ENCODE data around the gene DLX5.

The DLX5 gene

GRCh38 chr7:97021747-97022490 lies 2.7 kb downstream of the DLX5 start:
- no peak overlapping the region for H3K4me3 ChIP-seq (ENCODE audit: low read depth, low read length)
- DNase-seq: no peak
- TF ChIP-seq CTCF (IDR thresholded peaks at IDR 0.05; ENCODE audit: low read depth, low read length, missing control alignments): no peak
- H3K27me3 ChIP-seq (replicated peaks): peaks cover 97% of the 10 kb centered on the region
- in situ Hi-C loops (cut with HindIII; ENCODE audit: low pct_ligation_motif_present, low sequenced_read_pairs): no loop called here
- no peaks in the 10 kb centered on the region for H3K36me3 ChIP-seq (replicated peaks)
- H3K27ac ChIP-seq: no peak overlapping the region

DNA sequence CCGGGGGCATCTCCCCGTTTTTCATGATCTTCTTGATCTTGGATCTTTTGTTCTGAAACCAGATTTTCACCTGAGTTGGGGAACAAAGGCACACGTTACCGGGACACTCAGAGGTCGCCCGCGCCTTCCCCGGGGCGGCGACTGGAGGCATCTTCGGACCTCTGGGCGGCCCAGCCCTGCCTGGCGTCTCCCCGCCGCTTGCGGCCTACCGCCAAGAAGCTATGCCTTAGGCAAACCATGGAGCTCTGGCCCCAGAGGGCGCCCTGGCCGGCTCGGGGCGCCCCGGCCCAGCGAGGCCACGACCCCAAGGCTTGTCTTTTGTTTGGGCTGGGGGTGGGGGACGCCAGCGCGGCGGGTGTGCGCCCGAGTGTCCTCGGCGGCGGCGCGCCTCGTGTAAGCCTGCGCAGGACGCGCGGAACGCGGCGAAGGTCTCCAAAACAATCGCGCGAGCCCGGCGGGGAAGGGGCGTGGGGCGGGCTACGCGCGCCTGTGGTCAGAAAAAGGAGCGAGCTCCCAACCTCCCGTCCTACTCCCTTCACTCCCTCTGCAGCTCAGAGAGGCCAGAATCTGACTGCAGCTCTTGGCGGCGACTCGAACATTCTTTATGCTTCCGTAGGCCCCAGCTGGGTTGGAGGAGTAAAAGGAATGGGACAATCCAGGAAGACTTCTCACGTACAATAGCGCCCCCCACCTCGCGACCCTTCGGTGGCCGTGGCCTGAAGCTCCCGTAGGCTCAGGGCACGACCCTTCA lies 3.5 kb downstream of the DLX5 start:
- Histone ChIP-seq H3K4me3 (ENCODE audit: low read depth, low read length) (no peak overlapping the region), H3K27me3 (replicated peaks) (peaks cover 98% of the 10 kb centered on the region), H3K36me3 (replicated peaks) (no peaks in the 10 kb centered on the region), H3K27ac (no peak overlapping the region)
- in situ Hi-C loops (cut with HindIII; ENCODE audit: low pct_ligation_motif_present, low sequenced_read_pairs): no loop called here
- TF ChIP-seq CTCF (IDR thresholded peaks at IDR 0.05; ENCODE audit: low read depth, low read length, missing control alignments): no peak
- no peak for DNase-seq

- no peak for TF ChIP-seq CTCF (IDR thresholded peaks at IDR 0.05; ENCODE audit: low read depth, low read length, missing control alignments)
- Histone ChIP-seq H3K36me3 (replicated peaks) (no peaks in the 10 kb centered on the region), H3K4me3 (ENCODE audit: low read depth, low read length) (no peak overlapping the region), H3K27ac (no peak overlapping the region), H3K27me3 (replicated peaks) (peaks cover 97% of the 10 kb centered on the region)
- in situ Hi-C loops (cut with HindIII; ENCODE audit: low pct_ligation_motif_present, low sequenced_read_pairs): no loop called here
- no peak for DNase-seq
Observed at GRCh38 chr7:97020601-97020995, 4.0 kb downstream of the DLX5 start.

DNA sequence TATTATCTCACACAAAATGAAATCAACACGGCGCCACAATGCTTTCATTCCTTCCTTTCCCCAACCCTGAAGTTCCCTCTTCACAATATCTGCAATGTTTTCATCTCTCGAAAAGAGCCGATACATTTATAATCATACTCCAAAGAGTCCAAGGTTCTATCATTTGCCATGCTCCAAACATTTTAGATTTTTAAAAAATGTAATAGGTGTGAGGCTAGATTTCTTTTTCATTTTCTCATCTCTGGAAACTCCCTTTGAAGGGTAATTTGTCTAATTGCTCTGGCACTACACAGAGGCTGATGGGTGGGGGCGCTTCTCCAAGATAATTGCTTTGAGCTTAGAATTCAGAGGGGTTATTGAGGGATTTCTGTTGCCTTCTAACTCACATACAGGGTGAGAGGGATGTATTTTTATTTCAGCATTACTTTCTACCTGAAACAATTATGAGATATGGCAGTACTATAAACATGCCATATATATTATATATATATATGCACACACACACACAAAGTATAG lies 4.9 kb downstream of the DLX5 start:
- Histone ChIP-seq H3K4me3 (ENCODE audit: low read depth, low read length) (no peak overlapping the region), H3K27ac (no peak overlapping the region), H3K36me3 (replicated peaks) (no peaks in the 10 kb centered on the region), H3K27me3 (replicated peaks) (peaks cover 97% of the 10 kb centered on the region)
- no peak for TF ChIP-seq CTCF (IDR thresholded peaks at IDR 0.05; ENCODE audit: low read depth, low read length, missing control alignments)
- in situ Hi-C loops (cut with HindIII; ENCODE audit: low pct_ligation_motif_present, low sequenced_read_pairs): no loop called here
- no peak for DNase-seq

- DNase-seq: no peak
- TF ChIP-seq CTCF (IDR thresholded peaks at IDR 0.05; ENCODE audit: low read depth, low read length, missing control alignments): no peak
- in situ Hi-C loops (cut with HindIII; ENCODE audit: low pct_ligation_motif_present, low sequenced_read_pairs): no loop called here
- Histone ChIP-seq H3K4me3 (ENCODE audit: low read depth, low read length) (no peak overlapping the region), H3K27me3 (replicated peaks) (peaks cover 96% of the 10 kb centered on the region), H3K36me3 (replicated peaks) (no peaks in the 10 kb centered on the region), H3K27ac (no peak overlapping the region)
Observed at GRCh38 chr7:97018791-97019531, 5.7 kb downstream of the DLX5 start.
